CD8-positive, alpha-beta memory T cell (primary cell): ENCODE measurements around the gene FGR. TPM values are rescaled to one million over a fixed set of nuclear protein-coding genes. Genes with fewer than 3 reads are reported as not detected.

Experiments used
- CTCF ChIA-PET: fragments of 350-600 bp; sonication (Branson Sonifier 250); formaldehyde crosslinking; loops from one replicate; lab custom pipeline; 2021; ENCODE audit warnings: antibody characterized with exemption; lab: Charles Lee
- POLR2A ChIA-PET: fragments of 350-600 bp; sonication (Branson Sonifier 250); formaldehyde crosslinking; loops from one replicate; lab custom pipeline; 2021; ENCODE audit warnings: antibody characterized with exemption; lab: Charles Lee
- DNase-seq, 5 donors: peaks; one replicate each; pipeline versions ENCODE4 v3.0.0 to v3.0.0-alpha.2; 2020 to 2022; ENCODE audit warnings: mixed read lengths in 1 of 5
- H3K27ac ChIP-seq: one replicate; pipeline ENCODE4 v1.7.0; 2013; ENCODE audit warnings: low read depth, mild to moderate bottlenecking, low read length, moderate library complexity
- H3K27me3 ChIP-seq: 2 replicates; pipeline ENCODE4 v1.7.0; 2013; ENCODE audit warnings: low read length, mild to moderate bottlenecking; ENCODE audit not compliant: insufficient read depth, poor library complexity, severe bottlenecking
- H3K36me3 ChIP-seq: 2 replicates; pipeline ENCODE4 v1.7.0; 2013; ENCODE audit warnings: mild to moderate bottlenecking, low read length, moderate library complexity; ENCODE audit not compliant: insufficient read depth
- H3K4me1 ChIP-seq: 2 replicates; pipeline ENCODE4 v1.7.0; 2013; ENCODE audit warnings: mild to moderate bottlenecking, low read length, moderate library complexity; ENCODE audit not compliant: insufficient read depth
- H3K4me3 ChIP-seq: 2 replicates; pipeline ENCODE4 v1.7.0; 2013; ENCODE audit warnings: mild to moderate bottlenecking, low read length
- H3K9me3 ChIP-seq: 2 replicates; pipeline ENCODE4 v1.7.0; 2013; ENCODE audit warnings: mild to moderate bottlenecking, low read length
- H3K27ac Mint-ChIP-seq, 8 donors: one replicate each; pipeline ENCODE4 v1.8.0; 2020 to 2021; ENCODE audit warnings: mixed read lengths in 8 of 8, mild to moderate bottlenecking in 6 of 8, inconsistent platforms in 3 of 8, moderate library complexity in 3 of 8
- H3K27me3 Mint-ChIP-seq, 2 donors: one replicate each; pipeline ENCODE4 v1.8.0; 2020 to 2021; ENCODE audit warnings: mixed read lengths in 2 of 2, mild to moderate bottlenecking in 1 of 2, moderate library complexity in 1 of 2
- H3K36me3 Mint-ChIP-seq, 3 donors: one replicate each; pipeline ENCODE4 v1.8.0; 2020 to 2021; ENCODE audit warnings: mixed read lengths in 3 of 3, inconsistent platforms in 1 of 3, mild to moderate bottlenecking in 1 of 3
- H3K4me1 Mint-ChIP-seq, 3 donors: one replicate each; pipeline ENCODE4 v1.8.0; 2020 to 2021; ENCODE audit warnings: mixed read lengths in 3 of 3, inconsistent platforms in 1 of 3, mild to moderate bottlenecking in 1 of 3
- H3K4me3 Mint-ChIP-seq, 7 donors: one replicate each; pipeline ENCODE4 v1.8.0; 2020 to 2021; ENCODE audit warnings: mixed read lengths in 7 of 7, mild to moderate bottlenecking in 6 of 7, moderate library complexity in 4 of 7, inconsistent platforms in 2 of 7
- H3K9me3 Mint-ChIP-seq, 5 donors: one replicate each; pipeline ENCODE4 v1.8.0; 2020 to 2022; ENCODE audit warnings: mixed read lengths in 5 of 5, mild to moderate bottlenecking in 3 of 5, moderate library complexity in 2 of 5, inconsistent platforms in 1 of 5
- polyA plus RNA-seq: library from polyadenylated mRNA; unstranded; fragments of 300-500 nt; fragmentation: Illumina TruSeq; gene quantifications from one replicate; pipeline ENCODE4 v1.2.3, GENCODE V29; 2021
- total RNA-seq, 2 experiments: library from RNA; stranded (reverse); gene quantifications; one replicate each; pipeline ENCODE4 v1.2.3, GENCODE V29; 2021

FGR gene
- total and polyA plus RNA-seq, 3 experiments from 2014 or later = 1.6 to 49.6 (median 1.8) TPM

GRCh38 chr1:27612718-27613117 is 22.3 kb downstream of the FGR start:
- POLR2A ChIA-PET = no interaction called here

DNA sequence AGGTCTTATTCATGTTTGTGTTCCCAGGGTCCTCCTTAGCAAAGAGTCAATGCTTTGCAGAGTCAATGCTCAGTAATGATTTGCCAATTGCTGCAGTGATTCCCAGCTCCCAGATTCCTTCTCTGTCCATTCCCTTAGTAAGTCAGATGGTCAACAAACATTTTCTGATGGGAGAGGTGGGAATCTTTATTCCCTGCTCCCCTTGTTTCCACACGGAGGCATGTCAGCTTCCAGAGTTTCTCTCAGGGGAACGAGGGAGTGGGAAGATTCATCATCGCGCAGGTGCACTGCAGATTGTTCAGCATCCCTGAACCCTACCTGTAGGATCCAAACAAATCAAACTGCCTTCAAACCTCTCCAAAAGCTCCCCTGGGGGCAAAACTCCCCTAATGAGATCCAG is 23.5 kb downstream of the FGR start:
- ChIA-PET CTCF (interaction anchor here (1.1 to 8.7 kb wide), 2 partner anchors 43 to 50 kb away, joined by 3 to 127 read pairs; no protein-coding TSS in a partner anchor), POLR2A (no interaction called here)
- H3K27me3 Mint-ChIP-seq = peaks cover 0 to 3% of the 10 kb centered on the region in 2 donors
- peak overlapping the region in 1 of 7 donors; percentile 61 for H3K4me3 Mint-ChIP-seq
- H3K27ac Mint-ChIP-seq = peak overlapping the region in 3 of 8 donors; percentile 23 to 84 (median 63)
- Histone ChIP-seq H3K27me3 (no peaks in the 10 kb centered on the region), H3K4me1 (peaks cover 74% of the 10 kb centered on the region), H3K9me3 (no peaks in the 10 kb centered on the region), H3K4me3 (no peak overlapping the region), H3K27ac (no peak overlapping the region), H3K36me3 (no peaks in the 10 kb centered on the region)
- no peaks in the 10 kb centered on the region for H3K9me3 Mint-ChIP-seq
- H3K36me3 Mint-ChIP-seq = peaks cover 3 to 17% (median 3%) of the 10 kb centered on the region in 3 donors
- H3K4me1 Mint-ChIP-seq = peaks cover 20 to 39% (median 31%) of the 10 kb centered on the region in 3 donors
- DNase-seq = no peak

More at GRCh38 chr1:27612718-27613117, 22.3 kb downstream of the FGR start:
- H3K9me3 ChIP-seq = no peaks in the 10 kb centered on the region
- peaks cover 0 to 3% of the 10 kb centered on the region in 2 donors for H3K27me3 Mint-ChIP-seq
- CTCF ChIA-PET = interaction anchor here (1.0 to 2.4 kb wide), 3 partner anchors 44 to 56 kb away, joined by 3 to 12 read pairs (median 3); no protein-coding TSS in a partner anchor
- H3K36me3 ChIP-seq = no peaks in the 10 kb centered on the region
- H3K27me3 ChIP-seq = no peaks in the 10 kb centered on the region
- H3K4me1 Mint-ChIP-seq = peaks cover 26 to 48% (median 40%) of the 10 kb centered on the region in 3 donors
- DNase-seq = no peak
- no peak overlapping the region for H3K4me3 ChIP-seq
- H3K27ac ChIP-seq = no peak overlapping the region
- peak overlapping the region in 2 of 8 donors; percentile 40 to 86 for H3K27ac Mint-ChIP-seq
- H3K9me3 Mint-ChIP-seq = no peaks in the 10 kb centered on the region
- H3K4me3 Mint-ChIP-seq = peak overlapping the region in 1 of 7 donors; percentile 58
- H3K4me1 ChIP-seq = peaks cover 85% of the 10 kb centered on the region
- H3K36me3 Mint-ChIP-seq = peaks cover 3 to 21% (median 3%) of the 10 kb centered on the region in 3 donors

- Mint-ChIP-seq H3K36me3 (peaks cover 3 to 13% (median 3%) of the 10 kb centered on the region in 3 donors), H3K27me3 (no peaks in the 10 kb centered on the region), H3K4me1 (peaks cover 21 to 36% (median 32%) of the 10 kb centered on the region in 3 donors), H3K4me3 (no peak overlapping the region), H3K27ac (no peak overlapping the region), H3K9me3 (no peaks in the 10 kb centered on the region)
- DNase-seq = no peak
- Histone ChIP-seq H3K27me3 (no peaks in the 10 kb centered on the region), H3K4me1 (peaks cover 68% of the 10 kb centered on the region), H3K36me3 (no peaks in the 10 kb centered on the region), H3K9me3 (no peaks in the 10 kb centered on the region), H3K4me3 (no peak overlapping the region), H3K27ac (no peak overlapping the region)
- CTCF ChIA-PET = interaction anchor here (1.0 to 8.7 kb wide), 10 partner anchors 8 to 62 kb away, joined by 3 to 127 read pairs (median 8); partner anchors contain the start of gene IFI6
- POLR2A ChIA-PET = interaction anchor here (2.5 kb wide), 1 partner anchor 53 kb away, joined by 12 read pairs; no protein-coding TSS in a partner anchor
Observed at GRCh38 chr1:27609618-27610240, 25.3 kb downstream of the FGR start.

GRCh38 chr1:27609210-27609555 is 25.8 kb downstream of the FGR start:
- Histone ChIP-seq H3K27ac (no peak overlapping the region), H3K27me3 (no peaks in the 10 kb centered on the region), H3K4me1 (peaks cover 64% of the 10 kb centered on the region), H3K9me3 (no peaks in the 10 kb centered on the region), H3K4me3 (peak overlapping the region; percentile 26), H3K36me3 (no peaks in the 10 kb centered on the region)
- Mint-ChIP-seq H3K36me3 (peaks cover 3 to 13% (median 3%) of the 10 kb centered on the region in 3 donors), H3K9me3 (no peaks in the 10 kb centered on the region), H3K27me3 (no peaks in the 10 kb centered on the region), H3K27ac (no peak overlapping the region), H3K4me3 (no peak overlapping the region), H3K4me1 (peaks cover 18 to 37% (median 33%) of the 10 kb centered on the region in 3 donors)
- ChIA-PET POLR2A (interaction anchor here (0.6 to 2.5 kb wide), 2 partner anchors 20 to 54 kb away, joined by 3 to 12 read pairs; no protein-coding TSS in a partner anchor), CTCF (interaction anchor here (0.6 to 8.7 kb wide), 17 partner anchors 9 to 267 kb away, joined by 3 to 127 read pairs (median 5); partner anchors contain the start of genes IFI6, SYTL1 and WASF2)
- DNase-seq = no peak

- Histone ChIP-seq H3K36me3 (no peaks in the 10 kb centered on the region), H3K27ac (no peak overlapping the region), H3K4me3 (no peak overlapping the region), H3K27me3 (no peaks in the 10 kb centered on the region), H3K9me3 (no peaks in the 10 kb centered on the region), H3K4me1 (peaks cover 51% of the 10 kb centered on the region)
- Mint-ChIP-seq H3K27ac (peak overlapping the region in 1 of 8 donors; percentile 84), H3K9me3 (no peaks in the 10 kb centered on the region), H3K36me3 (peaks cover 2 to 6% (median 2%) of the 10 kb centered on the region in 3 donors), H3K4me1 (peaks cover 12 to 34% (median 29%) of the 10 kb centered on the region in 3 donors), H3K27me3 (no peaks in the 10 kb centered on the region), H3K4me3 (no peak overlapping the region)
- DNase-seq = no peak
- CTCF ChIA-PET = interaction anchor here (0.6 to 8.7 kb wide), 32 partner anchors 10 to 313 kb away, joined by 3 to 127 read pairs (median 4); partner anchors contain the start of genes IFI6 and SYTL1
- POLR2A ChIA-PET = interaction anchor here (1.0 to 2.5 kb wide), 3 partner anchors 52 to 56 kb away, joined by 3 to 12 read pairs (median 5); no protein-coding TSS in a partner anchor
Observed at GRCh38 chr1:27607239-27607804, 27.7 kb downstream of the FGR start.

- Histone ChIP-seq H3K4me1 (peaks cover 57% of the 10 kb centered on the region), H3K27me3 (no peaks in the 10 kb centered on the region), H3K4me3 (no peak overlapping the region), H3K27ac (no peak overlapping the region), H3K36me3 (no peaks in the 10 kb centered on the region), H3K9me3 (no peaks in the 10 kb centered on the region)
- Mint-ChIP-seq H3K36me3 (peaks cover 0 to 2% (median 0%) of the 10 kb centered on the region in 3 donors), H3K4me3 (peak overlapping the region in 3 of 7 donors; percentile 16 to 70 (median 57)), H3K27ac (peak overlapping the region in 5 of 8 donors; percentile 58 to 84 (median 74)), H3K27me3 (no peaks in the 10 kb centered on the region), H3K9me3 (no peaks in the 10 kb centered on the region), H3K4me1 (peaks cover 12 to 32% (median 27%) of the 10 kb centered on the region in 3 donors)
- ChIA-PET CTCF (interaction anchor here (0.6 to 8.7 kb wide), 33 partner anchors 11 to 312 kb away, joined by 3 to 127 read pairs (median 4); partner anchors contain the start of genes IFI6 and SYTL1), POLR2A (interaction anchor here (1.0 to 1.5 kb wide), 2 partner anchors 53 to 56 kb away, joined by 3 to 5 read pairs; no protein-coding TSS in a partner anchor)
- no peak for DNase-seq
Observed at GRCh38 chr1:27606708-27607238, 28.2 kb downstream of the FGR start.

GRCh38 chr1:27605796-27606707 is 28.9 kb downstream of the FGR start:
- H3K4me1 Mint-ChIP-seq = peaks cover 18 to 37% (median 30%) of the 10 kb centered on the region in 3 donors
- Histone ChIP-seq H3K4me1 (peaks cover 56% of the 10 kb centered on the region), H3K9me3 (no peaks in the 10 kb centered on the region), H3K27me3 (no peaks in the 10 kb centered on the region), H3K27ac (no peak overlapping the region), H3K36me3 (no peaks in the 10 kb centered on the region), H3K4me3 (no peak overlapping the region)
- peak overlapping the region in 6 of 7 donors; percentile 42 to 94 (median 72) for H3K4me3 Mint-ChIP-seq
- no peaks in the 10 kb centered on the region for H3K27me3 Mint-ChIP-seq
- POLR2A ChIA-PET = interaction anchor here (0.7 to 1.5 kb wide), 4 partner anchors 39 to 57 kb away, joined by 3 to 8 read pairs (median 4); no protein-coding TSS in a partner anchor
- H3K36me3 Mint-ChIP-seq = peaks cover 0 to 1% (median 0%) of the 10 kb centered on the region in 3 donors
- peak in 4 of 5 donors; percentile 42 to 72 (median 59) for DNase-seq
- H3K27ac Mint-ChIP-seq = peak overlapping the region in 6 of 8 donors; percentile 43 to 92 (median 74)
- no peaks in the 10 kb centered on the region for H3K9me3 Mint-ChIP-seq
- CTCF ChIA-PET = interaction anchor here (0.6 to 8.7 kb wide), 38 partner anchors 8 to 310 kb away, joined by 3 to 127 read pairs (median 4); partner anchors contain the start of genes IFI6, MAP3K6 and SYTL1
